ENCODE measurements around the gene TRIML1. TPM values are rescaled to one million over a fixed set of nuclear protein-coding genes. Genes with fewer than 3 reads are reported as not detected.

TRIML1 gene
- total and polyA plus RNA-seq, 2 experiments from 2014 or later: not detected

DNA sequence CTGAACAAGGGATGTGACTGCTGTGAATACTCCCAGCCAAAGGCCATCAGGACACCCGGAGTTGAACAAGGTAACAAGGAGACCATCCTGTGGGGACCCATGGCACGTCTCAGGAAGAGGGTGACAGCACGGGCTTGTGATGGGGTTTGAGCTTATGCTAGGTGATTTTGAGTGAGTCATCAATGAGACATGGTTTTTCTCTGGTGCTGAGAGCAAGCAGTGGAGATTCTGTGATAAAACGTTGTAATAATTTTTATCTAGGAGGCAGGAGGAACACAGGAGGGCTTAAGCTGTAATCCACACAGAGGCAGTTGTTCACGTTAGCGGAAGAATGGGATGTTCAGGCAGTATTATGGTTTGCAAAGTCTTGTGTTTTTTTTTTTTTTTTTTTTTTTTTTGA is 36.0 kb downstream of the TRIML1 start:
- no peak overlapping the region for H2AFZ ChIP-seq
- H3K4me2 ChIP-seq (ENCODE audit: unreplicated experiment): no peak overlapping the region
- no peaks in the 10 kb centered on the region for H3K9me2 ChIP-seq (ENCODE audit: insufficient read depth)
- H4K20me1 ChIP-seq (ENCODE audit: insufficient read depth): no peaks in the 10 kb centered on the region
- no peak overlapping the region for H3K4me3 ChIP-seq
- in situ Hi-C loops (cut with MboI): no loop called here
- H3K27ac ChIP-seq: no peak overlapping the region
- H3F3A ChIP-seq (ENCODE audit: insufficient read depth): no peaks in the 10 kb centered on the region
- no peak overlapping the region for H3K9ac ChIP-seq
- 45 to 50% methylated on average over 6 of the region's 6 CpGs for WGBS, 2 experiments (ENCODE audit: low coverage in 1 of 2, low lambda C conversion rate in 2 of 2, missing lambda C conversion rate in 2 of 2)
- H3K27me3 ChIP-seq (replicated peaks; ENCODE audit: insufficient read depth): no peaks in the 10 kb centered on the region
- DNase-seq: no peak
- TF ChIP-seq EZH2phosphoT487 (IDR thresholded peaks at IDR 0.05; ENCODE audit: insufficient read depth, low read depth): no peak
- no peak for TF ChIP-seq EZH2 (IDR thresholded peaks at IDR 0.05; ENCODE audit: insufficient read depth, poor library complexity, severe bottlenecking)
- H3K9me3 ChIP-seq (ENCODE audit: low read depth): no peaks in the 10 kb centered on the region
- H3K4me1 ChIP-seq (ENCODE audit: insufficient read depth): no peaks in the 10 kb centered on the region
- H3K79me2 ChIP-seq (ENCODE audit: insufficient read depth): no peaks in the 10 kb centered on the region
- H3K36me3 ChIP-seq (ENCODE audit: low read depth): no peaks in the 10 kb centered on the region

DNA sequence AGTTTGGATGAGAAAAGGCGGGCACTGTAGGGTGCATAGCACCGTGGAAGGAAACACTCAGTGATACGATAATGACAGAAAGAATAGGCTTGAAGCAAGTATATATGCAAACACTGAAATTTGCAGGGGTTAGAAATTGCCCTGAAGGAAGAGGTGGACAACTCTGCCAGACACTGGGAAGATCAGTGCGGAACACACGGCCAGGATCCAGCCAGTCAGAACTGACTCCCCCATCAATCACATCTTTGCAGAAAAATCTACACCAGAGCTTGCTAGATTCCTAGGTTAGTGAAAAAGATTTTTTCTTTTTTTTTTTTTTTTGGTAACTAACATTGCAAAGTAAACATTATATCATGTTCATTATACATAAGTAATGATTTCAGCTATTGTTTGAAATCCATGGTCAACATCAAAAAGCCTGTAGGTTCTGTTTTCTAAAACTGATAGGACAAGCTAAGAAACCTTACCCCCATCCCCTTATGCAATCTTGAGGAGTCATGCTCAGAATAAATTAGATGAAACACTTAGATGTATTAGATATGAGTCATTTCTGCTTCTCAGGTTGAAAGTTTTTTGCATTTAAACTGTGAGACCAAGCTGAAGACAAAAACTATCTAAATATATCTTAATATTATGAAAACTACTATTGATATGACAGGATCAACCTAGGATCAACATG is 38.9 kb downstream of the TRIML1 start:
- Histone ChIP-seq H3K9me2 (ENCODE audit: insufficient read depth) (no peaks in the 10 kb centered on the region), H3F3A (ENCODE audit: insufficient read depth) (no peaks in the 10 kb centered on the region), H3K27ac (no peak overlapping the region), H3K27me3 (replicated peaks; ENCODE audit: insufficient read depth) (no peaks in the 10 kb centered on the region), H3K4me1 (ENCODE audit: insufficient read depth) (no peaks in the 10 kb centered on the region), H3K9ac (no peak overlapping the region), H3K4me2 (ENCODE audit: unreplicated experiment) (no peak overlapping the region), H3K4me3 (no peak overlapping the region), H3K79me2 (ENCODE audit: insufficient read depth) (no peaks in the 10 kb centered on the region), H2AFZ (no peak overlapping the region), H4K20me1 (ENCODE audit: insufficient read depth) (no peaks in the 10 kb centered on the region), H3K36me3 (ENCODE audit: low read depth) (no peaks in the 10 kb centered on the region), H3K9me3 (ENCODE audit: low read depth) (no peaks in the 10 kb centered on the region)
- 47 to 51% methylated on average over 5 of the region's 5 CpGs for WGBS, 2 experiments (ENCODE audit: low coverage in 1 of 2, low lambda C conversion rate in 2 of 2, missing lambda C conversion rate in 2 of 2)
- no peak for DNase-seq
- in situ Hi-C loops (cut with MboI): no loop called here
- TF ChIP-seq EZH2 (IDR thresholded peaks at IDR 0.05; ENCODE audit: insufficient read depth, poor library complexity, severe bottlenecking) (no peak), EZH2phosphoT487 (IDR thresholded peaks at IDR 0.05; ENCODE audit: insufficient read depth, low read depth) (no peak)

DNA sequence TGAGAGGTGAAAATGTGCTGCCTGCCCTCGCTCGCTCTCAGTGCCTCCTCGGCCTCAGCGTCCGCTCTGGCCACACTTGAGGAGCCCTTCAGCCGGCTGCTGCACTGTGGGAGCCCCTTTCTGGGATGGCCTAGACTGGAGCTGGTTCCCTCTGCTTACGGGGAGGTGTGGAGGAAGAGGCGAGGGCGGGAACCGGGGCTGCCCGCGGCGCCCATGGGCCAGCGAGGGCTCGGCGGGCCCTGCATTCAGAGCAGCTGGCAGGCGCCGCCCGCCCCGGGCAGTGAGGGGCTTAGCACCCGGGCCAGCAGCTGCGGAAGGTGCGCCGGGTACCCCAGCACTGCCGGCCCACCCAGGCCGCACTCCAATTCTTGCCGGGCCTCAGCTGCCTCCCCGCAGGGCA is 39.6 kb downstream of the TRIML1 start:
- no peaks in the 10 kb centered on the region for H3K79me2 ChIP-seq (ENCODE audit: insufficient read depth)

DNA sequence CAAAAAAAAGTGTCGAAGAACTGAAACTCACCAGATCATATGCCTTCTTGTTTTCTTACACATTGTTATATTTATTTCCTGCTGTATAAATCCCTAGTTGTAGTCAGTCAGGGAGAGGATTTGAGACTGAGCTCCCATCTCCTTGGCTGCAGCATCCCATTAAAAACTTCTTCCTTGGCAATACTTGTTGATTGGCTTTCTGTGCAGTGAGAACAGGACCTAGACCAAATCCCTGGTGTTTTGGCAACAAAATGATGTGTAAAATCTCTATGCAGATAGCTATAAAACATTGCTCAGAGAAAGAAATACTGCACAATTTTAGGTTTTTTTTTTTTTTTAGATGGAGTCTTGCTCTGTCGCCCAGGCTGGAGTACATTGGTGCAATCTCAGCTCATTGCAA is 47.9 kb downstream of the TRIML1 start:
- Histone ChIP-seq H3K4me3 (no peak overlapping the region), H4K20me1 (ENCODE audit: insufficient read depth) (no peaks in the 10 kb centered on the region)
- 17 to 33% methylated on average over 2 of the region's 2 CpGs for WGBS, 2 experiments (ENCODE audit: low coverage in 1 of 2, low lambda C conversion rate in 2 of 2, missing lambda C conversion rate in 2 of 2)

More for the DNA sequence above, 39.6 kb downstream of the TRIML1 start:
- 65 to 70% methylated on average over 6 to 22 of the region's 28 CpGs for WGBS, 2 experiments (ENCODE audit: low coverage in 1 of 2, low lambda C conversion rate in 2 of 2, missing lambda C conversion rate in 2 of 2)
- Histone ChIP-seq H2AFZ (no peak overlapping the region), H3K9me2 (ENCODE audit: insufficient read depth) (no peaks in the 10 kb centered on the region), H3K4me3 (no peak overlapping the region), H3K36me3 (ENCODE audit: low read depth) (no peaks in the 10 kb centered on the region), H3K4me1 (ENCODE audit: insufficient read depth) (no peaks in the 10 kb centered on the region), H3K27me3 (replicated peaks; ENCODE audit: insufficient read depth) (no peaks in the 10 kb centered on the region), H3K4me2 (ENCODE audit: unreplicated experiment) (no peak overlapping the region), H3K27ac (no peak overlapping the region), H3F3A (ENCODE audit: insufficient read depth) (no peaks in the 10 kb centered on the region), H3K9ac (no peak overlapping the region), H3K9me3 (ENCODE audit: low read depth) (no peaks in the 10 kb centered on the region), H4K20me1 (ENCODE audit: insufficient read depth) (no peaks in the 10 kb centered on the region)
- in situ Hi-C loops (cut with MboI): no loop called here
- DNase-seq: no peak
- TF ChIP-seq EZH2phosphoT487 (IDR thresholded peaks at IDR 0.05; ENCODE audit: insufficient read depth, low read depth) (no peak), EZH2 (IDR thresholded peaks at IDR 0.05; ENCODE audit: insufficient read depth, poor library complexity, severe bottlenecking) (no peak)

More for the DNA sequence above, 47.9 kb downstream of the TRIML1 start:
- H3K27me3 ChIP-seq (replicated peaks; ENCODE audit: insufficient read depth): no peaks in the 10 kb centered on the region
- no peak overlapping the region for H3K27ac ChIP-seq
- no peaks in the 10 kb centered on the region for H3K79me2 ChIP-seq (ENCODE audit: insufficient read depth)
- no peaks in the 10 kb centered on the region for H3K9me3 ChIP-seq (ENCODE audit: low read depth)
- no peaks in the 10 kb centered on the region for H3F3A ChIP-seq (ENCODE audit: insufficient read depth)
- no peak overlapping the region for H3K4me2 ChIP-seq (ENCODE audit: unreplicated experiment)
- TF ChIP-seq EZH2 (IDR thresholded peaks at IDR 0.05; ENCODE audit: insufficient read depth, poor library complexity, severe bottlenecking) (no peak), EZH2phosphoT487 (IDR thresholded peaks at IDR 0.05; ENCODE audit: insufficient read depth, low read depth) (no peak)
- H3K4me1 ChIP-seq (ENCODE audit: insufficient read depth): no peaks in the 10 kb centered on the region
- H3K36me3 ChIP-seq (ENCODE audit: low read depth): no peaks in the 10 kb centered on the region
- H3K9me2 ChIP-seq (ENCODE audit: insufficient read depth): no peaks in the 10 kb centered on the region
- no peak overlapping the region for H2AFZ ChIP-seq
- DNase-seq: no peak
- H3K9ac ChIP-seq: no peak overlapping the region
- in situ Hi-C loops (cut with MboI): no loop called here
